Peyer's patch (tissue), 4 donors: ENCODE results near the gene CASKIN2. TPM values are rescaled to one million over a fixed set of nuclear protein-coding genes. Genes with fewer than 3 reads are reported as not detected.

ENCODE experiments used
- DNase-seq, 3 donors: peaks; one replicate each; pipeline ENCODE4 v3.0.0-alpha.2; 2017 to 2019
- H3K27ac ChIP-seq, 4 donors: fragments of 200-600 bp; sonication (generic); one replicate each; pipeline ENCODE4 v1.5.1; 2016 to 2019
- H3K27me3 ChIP-seq, 2 donors: fragments of 200-600 bp; sonication (generic); one replicate each; pipeline ENCODE4 v1.5.1; 2019
- H3K36me3 ChIP-seq, 3 donors: fragments of 200-600 bp; sonication (generic); one replicate each; pipeline ENCODE4 v1.5.1; 2016 to 2019
- H3K4me1 ChIP-seq, 4 donors: fragments of 200-600 bp; sonication (generic); one replicate each; pipeline ENCODE4 v1.5.1; 2016 to 2019
- H3K4me3 ChIP-seq, 4 donors: fragments of 200-600 bp; sonication (generic); 1 replicate in 3 of 4; 2 replicates in 1 of 4; pipeline ENCODE4 v1.5.1; 2016 to 2019; ENCODE audit warnings: mild to moderate bottlenecking in 1 of 4
- H3K9me3 ChIP-seq, 4 donors: fragments of 200-600 bp; sonication (generic); one replicate each; pipeline ENCODE4 v1.5.1; 2016 to 2019; ENCODE audit warnings: mild to moderate bottlenecking in 1 of 4
- CTCF ChIP-seq, 6 experiments: fragments of 450-650 bp in 4 of 6; fragments of 200-600 bp in 2 of 6; sonication (generic) in 1 of 6; IDR thresholded peaks; one replicate each; pipeline ENCODE4 v1.5.1; 2017 to 2019; ENCODE audit warnings: antibody characterized with exemption in 6 of 6, mild to moderate bottlenecking in 3 of 6, moderate library complexity in 1 of 6
- POLR2A ChIP-seq, 2 donors: fragments of 450-650 bp; IDR thresholded peaks; one replicate each; pipeline ENCODE4 v1.5.1; 2017; ENCODE audit warnings: antibody characterized with exemption in 2 of 2, mild to moderate bottlenecking in 2 of 2, moderate library complexity in 2 of 2
- total RNA-seq, 4 donors: library from RNA; depleted of rRNA; stranded (reverse); fragments of >200 nt; gene quantifications; one replicate each; pipeline ENCODE4 v1.1.0, GENCODE V29; 2016

CASKIN2 gene
- total RNA-seq, 4 donors from 2014 or later = 12.4 to 24.0 (median 17.3) TPM

GRCh38 chr17:75550139-75550465 is 34.8 kb upstream of the CASKIN2 start:
- H3K27ac ChIP-seq = peak overlapping the region in 3 of 4 donors; percentile 82 to 97 (median 92)
- DNase-seq = no peak
- H3K27me3 ChIP-seq = no peaks in the 10 kb centered on the region
- TF ChIP-seq POLR2A (IDR thresholded peaks at IDR 0.05) (no peak), CTCF (IDR thresholded peaks at IDR 0.05) (no peak)
- H3K4me3 ChIP-seq = no peak overlapping the region
- H3K9me3 ChIP-seq = no peaks in the 10 kb centered on the region
- H3K36me3 ChIP-seq = peaks cover 0 to 25% (median 0%) of the 10 kb centered on the region in 3 donors
- peaks cover 0 to 7% (median 0%) of the 10 kb centered on the region in 4 donors for H3K4me1 ChIP-seq

DNA sequence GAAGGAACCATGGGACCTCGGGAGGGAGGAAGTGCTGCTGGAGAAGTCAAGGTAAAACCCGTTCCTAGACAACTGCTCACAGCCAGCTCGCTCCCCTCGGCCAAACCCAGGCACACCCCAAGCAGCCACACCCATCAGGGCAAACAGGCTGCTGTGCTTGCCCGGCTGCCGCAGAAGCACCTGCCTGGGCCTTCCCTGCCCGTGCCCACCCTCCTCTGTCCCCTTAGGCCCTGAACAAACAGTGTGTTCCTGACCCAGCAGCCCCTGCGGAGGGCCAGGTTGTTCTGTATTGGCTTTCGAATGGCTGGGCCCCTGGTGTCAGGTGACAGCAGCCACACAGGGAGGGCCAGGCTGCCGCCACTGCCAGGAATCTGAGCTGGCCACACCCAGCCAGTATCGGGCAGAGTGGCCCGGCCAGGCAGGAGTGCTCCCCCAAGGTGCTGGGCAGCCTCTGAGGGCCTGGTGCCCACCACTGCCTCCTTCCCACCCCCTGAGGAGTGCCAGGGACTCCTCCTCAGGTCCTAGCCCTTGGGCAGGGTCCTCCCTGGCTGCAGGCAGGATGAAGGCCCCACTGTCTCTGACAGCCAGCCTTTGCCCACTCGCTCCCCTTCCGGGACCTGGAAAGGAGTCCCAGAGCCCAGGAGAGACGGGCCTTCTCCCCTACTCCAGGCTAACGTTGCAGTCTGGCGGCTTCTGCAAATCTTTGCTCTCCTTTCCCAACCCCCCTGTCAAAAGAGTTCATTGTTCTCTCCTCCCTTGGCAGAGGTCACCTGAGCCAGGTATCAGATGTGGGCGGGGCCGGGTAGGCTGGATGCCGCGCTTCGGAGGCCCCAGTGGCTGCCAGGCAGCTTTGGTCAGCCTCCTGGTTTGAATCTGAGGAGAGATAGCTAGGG is 34.2 kb upstream of the CASKIN2 start:
- peak; percentile 69 to 82 for TF ChIP-seq POLR2A (IDR thresholded peaks at IDR 0.05)
- peak in 1 of 6 experiments; percentile 17 for TF ChIP-seq CTCF (IDR thresholded peaks at IDR 0.05)
- H3K4me3 ChIP-seq = peak overlapping the region in 1 of 4 donors; percentile 24

DNA sequence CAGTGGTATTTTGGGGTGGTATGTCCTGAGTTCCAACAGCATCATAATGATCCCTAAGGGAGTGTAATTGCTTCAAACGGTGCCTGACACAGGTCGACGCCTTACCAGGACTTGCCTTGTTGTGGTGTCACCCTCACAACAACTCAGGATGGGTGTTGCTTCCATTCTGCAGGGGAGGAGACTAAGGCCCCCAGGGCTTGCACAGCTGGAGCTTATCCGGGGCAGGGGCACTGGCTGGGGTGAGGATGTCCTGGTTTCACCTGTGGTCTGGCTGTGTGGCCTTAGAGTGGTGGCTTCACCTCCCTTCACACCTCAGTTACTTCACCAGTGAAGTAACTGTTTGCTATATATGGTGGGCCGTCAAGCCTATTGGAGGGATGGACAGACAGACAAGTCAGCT is 33.5 kb upstream of the CASKIN2 start:
- peak overlapping the region in 3 of 4 donors; percentile 82 to 97 (median 92) for H3K27ac ChIP-seq
- peaks cover 0 to 7% (median 0%) of the 10 kb centered on the region in 4 donors for H3K4me1 ChIP-seq
- TF ChIP-seq POLR2A (IDR thresholded peaks at IDR 0.05) (no peak), CTCF (IDR thresholded peaks at IDR 0.05) (no peak)
- H3K27me3 ChIP-seq = no peaks in the 10 kb centered on the region
- H3K9me3 ChIP-seq = no peaks in the 10 kb centered on the region
- H3K4me3 ChIP-seq = no peak overlapping the region
- H3K36me3 ChIP-seq = peaks cover 0 to 35% (median 0%) of the 10 kb centered on the region in 3 donors
- DNase-seq = no peak

More for the DNA sequence above, 34.2 kb upstream of the CASKIN2 start:
- Histone ChIP-seq H3K27me3 (no peaks in the 10 kb centered on the region), H3K36me3 (peaks cover 0 to 28% (median 0%) of the 10 kb centered on the region in 3 donors), H3K9me3 (no peaks in the 10 kb centered on the region), H3K27ac (peak overlapping the region in 3 of 4 donors; percentile 82 to 97 (median 92)), H3K4me1 (peaks cover 0 to 7% (median 0%) of the 10 kb centered on the region in 4 donors)
- peak in 2 of 3 donors; percentile 83 to 89 for DNase-seq

GRCh38 chr17:75547091-75547490 is 31.8 kb upstream of the CASKIN2 start:
- Histone ChIP-seq H3K9me3 (no peaks in the 10 kb centered on the region), H3K36me3 (peaks cover 0 to 30% (median 0%) of the 10 kb centered on the region in 3 donors), H3K4me1 (peaks cover 0 to 21% (median 0%) of the 10 kb centered on the region in 4 donors), H3K27me3 (no peaks in the 10 kb centered on the region), H3K4me3 (no peak overlapping the region), H3K27ac (peak overlapping the region in 2 of 4 donors; percentile 8 to 32)
- DNase-seq = no peak
- TF ChIP-seq CTCF (IDR thresholded peaks at IDR 0.05) = no peak
- no peak for TF ChIP-seq POLR2A (IDR thresholded peaks at IDR 0.05)

- H3K4me3 ChIP-seq = no peak overlapping the region
- no peak for DNase-seq
- no peaks in the 10 kb centered on the region for H3K27me3 ChIP-seq
- peaks cover 0 to 23% (median 0%) of the 10 kb centered on the region in 3 donors for H3K36me3 ChIP-seq
- TF ChIP-seq POLR2A (IDR thresholded peaks at IDR 0.05) (no peak), CTCF (IDR thresholded peaks at IDR 0.05) (no peak)
- no peak overlapping the region for H3K27ac ChIP-seq
- peaks cover 0 to 30% (median 0%) of the 10 kb centered on the region in 4 donors for H3K4me1 ChIP-seq
- H3K9me3 ChIP-seq = no peaks in the 10 kb centered on the region
Measured at GRCh38 chr17:75546181-75546580, 30.8 kb upstream of the CASKIN2 start.
